Keratinocyte (primary cell): Measurements from ENCODE around the gene TMED3. TPM values are rescaled to one million over a fixed set of nuclear protein-coding genes. Genes with fewer than 3 reads are reported as not detected.
"Not testable (repeated sequence)": the region's sequence is repeated elsewhere in the genome, so short reads cannot be mapped to it uniquely, and the experiment has no call there.

ENCODE experiments used
- DNase-seq: peaks from one replicate; pipeline ENCODE4 v3.0.0-alpha.2; 2011; ENCODE audit warnings: low read depth, missing footprints, low spot score
- FAIRE-seq: peaks from 2 replicates; lab custom pipeline; 2011; peaks lifted over from hg19 to GRCh38; lab: Jason Lieb, UNC
- H2AFZ ChIP-seq: 2 replicates; pipeline ENCODE4 v1.6.0; 2012; ENCODE audit warnings: low read length, control low read depth, inconsistent platforms; ENCODE audit not compliant: control insufficient read depth
- H3K27ac ChIP-seq: 2 replicates; pipeline ENCODE4 v1.5.1; 2011; ENCODE audit warnings: low read length; ENCODE audit not compliant: control insufficient read depth, insufficient read depth
- H3K27me3 ChIP-seq: 3 replicates; pipeline ENCODE4 v1.6.0; 2011; ENCODE audit warnings: low read length; ENCODE audit not compliant: control insufficient read depth, insufficient read depth; ENCODE audit errors: extremely low read depth
- H3K36me3 ChIP-seq, 2 experiments: 2 replicates in 1 of 2; 3 replicates in 1 of 2; pipeline ENCODE4 v1.5.1; 2011; ENCODE audit warnings: low read length in 2 of 2, mild to moderate bottlenecking in 1 of 2; ENCODE audit not compliant: control insufficient read depth in 2 of 2, insufficient read depth in 2 of 2; ENCODE audit errors: extremely low read depth in 1 of 2
- H3K4me1 ChIP-seq: 3 replicates; pipeline ENCODE4 v1.5.1; 2011; ENCODE audit warnings: low read length; ENCODE audit not compliant: control insufficient read depth, insufficient read depth; ENCODE audit errors: extremely low read depth
- H3K4me2 ChIP-seq: 3 replicates; pipeline ENCODE4 v1.6.0; 2011; ENCODE audit warnings: low read depth, low read length; ENCODE audit not compliant: control insufficient read depth, insufficient read depth; ENCODE audit errors: extremely low read depth
- H3K4me3 ChIP-seq, 3 experiments: fragments of 200-600 bp in 1 of 3; sonication (generic) in 1 of 3; 2 replicates in 2 of 3; 3 replicates in 1 of 3; pipeline ENCODE4 v1.5.1; 2011 to 2016; ENCODE audit warnings: low read length in 3 of 3, mild to moderate bottlenecking in 3 of 3, control low read depth in 2 of 3, inconsistent platforms in 1 of 3, low read depth in 1 of 3, mixed read lengths in 1 of 3, mixed run types in 1 of 3, moderate library complexity in 1 of 3; ENCODE audit not compliant: control insufficient read depth in 2 of 3, insufficient read depth in 2 of 3; ENCODE audit errors: extremely low read depth in 1 of 3
- H3K79me2 ChIP-seq: 2 replicates; pipeline ENCODE4 v1.6.0; 2012; ENCODE audit warnings: low read length; ENCODE audit not compliant: control insufficient read depth, insufficient read depth
- H3K9ac ChIP-seq: 3 replicates; pipeline ENCODE4 v1.6.0; 2011; ENCODE audit warnings: low read length; ENCODE audit not compliant: control insufficient read depth, insufficient read depth; ENCODE audit errors: extremely low read depth
- H3K9me1 ChIP-seq: 3 replicates; pipeline ENCODE4 v1.6.0; 2011; ENCODE audit warnings: low read length; ENCODE audit not compliant: control insufficient read depth, insufficient read depth; ENCODE audit errors: extremely low read depth
- H3K9me3 ChIP-seq: 2 replicates; pipeline ENCODE4 v1.5.1; 2012; ENCODE audit warnings: low read depth, low read length; ENCODE audit not compliant: control insufficient read depth
- H4K20me1 ChIP-seq: 3 replicates; pipeline ENCODE4 v1.6.0; 2011; ENCODE audit warnings: low read length; ENCODE audit not compliant: control insufficient read depth, insufficient read depth; ENCODE audit errors: extremely low read depth
- EZH2 ChIP-seq: IDR thresholded peaks from one replicate; pipeline ENCODE4 v1.6.1; 2012; ENCODE audit warnings: inconsistent platforms, mild to moderate bottlenecking, low read length, moderate library complexity
- dilution Hi-C: fragments of 300-500 bp; cut with MboI; formaldehyde crosslinking; loops from one replicate; pipeline ENCODE4 v1.7.0; 2020; ENCODE audit warnings: low sequenced_read_pairs; ENCODE audit not compliant: extremely low pct_ligation_motif_present
- polyA plus RNA-seq, 5 experiments: library from polyadenylated mRNA; depleted of rRNA in 3 of 5; stranded (reverse) in 3 of 5; stranded (forward) in 1 of 5; unstranded in 1 of 5; fragments of >200 nt; gene quantifications; 1 replicate in 1 of 5; 2 replicates in 3 of 5; 3 replicates in 1 of 5; pipeline versions ENCODE4 v1.2.1 to v1.2.3, GENCODE V29; 2011 to 2012; ENCODE audit warnings: missing spikeins in 2 of 5, low read depth in 1 of 5, low replicate concordance in 1 of 5
- TF ChIP-seq, protein P1 (sequence below), 3 experiments: IDR thresholded peaks in 1 of 3; conservative IDR thresholded peaks in 1 of 3; optimal IDR thresholded peaks in 1 of 3; 2 replicates in 2 of 3; 3 replicates in 1 of 3; pipeline versions ENCODE3 to v1.5.1; 2011; ENCODE audit warnings: low read length in 3 of 3, mild to moderate bottlenecking in 3 of 3, moderate library complexity in 2 of 3, control low read depth in 1 of 3, inconsistent platforms in 1 of 3; ENCODE audit not compliant: insufficient read depth in 2 of 3; ENCODE audit errors: extremely low read depth in 1 of 3

TMED3 gene
- polyA plus RNA-seq, 1 donor (not counting 4 experiments of a cell fraction or from before 2014, with no cell fraction given), result 137 TPM

DNA sequence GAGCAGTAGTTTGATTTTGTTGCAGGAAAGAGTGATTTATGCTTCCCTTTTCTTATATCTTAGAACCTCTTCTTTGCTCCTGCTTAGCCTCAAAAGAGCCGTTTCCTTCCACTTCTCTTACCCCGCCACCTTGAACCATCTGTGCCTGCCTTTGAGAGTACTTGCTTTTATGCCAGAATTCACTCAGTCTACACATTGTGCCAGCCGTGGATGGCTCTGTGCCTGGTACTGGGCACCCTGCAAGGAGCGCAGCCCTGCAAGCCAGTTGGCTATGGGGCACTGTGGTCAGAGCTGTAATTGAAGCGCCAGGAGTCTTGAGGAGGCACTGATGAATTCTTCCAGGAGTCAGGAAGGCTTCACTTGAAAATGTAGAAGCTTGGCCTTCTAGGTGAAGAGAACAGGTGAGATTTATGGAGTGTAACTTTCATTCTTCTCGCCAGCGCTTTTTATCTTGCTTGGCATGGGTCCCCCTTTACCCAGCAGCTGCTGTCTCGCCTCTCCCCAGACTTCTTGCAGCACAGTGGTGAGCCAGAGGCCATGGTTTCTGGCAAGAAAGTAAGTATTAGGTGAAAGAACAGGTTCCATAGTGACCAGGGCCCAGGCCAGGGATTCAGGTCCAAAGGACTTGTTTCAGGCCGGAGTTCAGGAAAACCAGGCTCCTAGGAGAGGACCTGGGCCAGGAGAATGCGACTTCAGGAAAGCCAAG, 4.9 kb downstream of the TMED3 start:
- DNase-seq (no peak), FAIRE-seq (no peak)
- Histone ChIP-seq H3K9me1 (no peaks in the 10 kb centered on the region), H2AFZ (no peak overlapping the region), H4K20me1 (no peaks in the 10 kb centered on the region), H3K9ac (no peak overlapping the region), H3K36me3 (peaks cover 27 to 43% of the 10 kb centered on the region in 2 experiments), H3K4me2 (no peak overlapping the region), H3K27me3 (no peaks in the 10 kb centered on the region), H3K79me2 (peaks cover 75% of the 10 kb centered on the region), H3K27ac (no peak overlapping the region), H3K9me3 (no peaks in the 10 kb centered on the region), H3K4me1 (peaks cover 30% of the 10 kb centered on the region), H3K4me3 (no peak overlapping the region)
- no peak for TF ChIP-seq EZH2
- TF ChIP-seq, protein P1, sequence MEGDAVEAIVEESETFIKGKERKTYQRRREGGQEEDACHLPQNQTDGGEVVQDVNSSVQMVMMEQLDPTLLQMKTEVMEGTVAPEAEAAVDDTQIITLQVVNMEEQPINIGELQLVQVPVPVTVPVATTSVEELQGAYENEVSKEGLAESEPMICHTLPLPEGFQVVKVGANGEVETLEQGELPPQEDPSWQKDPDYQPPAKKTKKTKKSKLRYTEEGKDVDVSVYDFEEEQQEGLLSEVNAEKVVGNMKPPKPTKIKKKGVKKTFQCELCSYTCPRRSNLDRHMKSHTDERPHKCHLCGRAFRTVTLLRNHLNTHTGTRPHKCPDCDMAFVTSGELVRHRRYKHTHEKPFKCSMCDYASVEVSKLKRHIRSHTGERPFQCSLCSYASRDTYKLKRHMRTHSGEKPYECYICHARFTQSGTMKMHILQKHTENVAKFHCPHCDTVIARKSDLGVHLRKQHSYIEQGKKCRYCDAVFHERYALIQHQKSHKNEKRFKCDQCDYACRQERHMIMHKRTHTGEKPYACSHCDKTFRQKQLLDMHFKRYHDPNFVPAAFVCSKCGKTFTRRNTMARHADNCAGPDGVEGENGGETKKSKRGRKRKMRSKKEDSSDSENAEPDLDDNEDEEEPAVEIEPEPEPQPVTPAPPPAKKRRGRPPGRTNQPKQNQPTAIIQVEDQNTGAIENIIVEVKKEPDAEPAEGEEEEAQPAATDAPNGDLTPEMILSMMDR (optimal IDR thresholded peaks at IDR 0.05 in 1 of 3, IDR thresholded peaks at IDR 0.05 in 1 of 3, conservative IDR thresholded peaks at IDR 0.05 in 1 of 3; ENCODE audit: extremely low read depth in 1 of 3, insufficient read depth in 2 of 3, low read length in 3 of 3), result no peak
- dilution Hi-C loops, result no loop called here

DNA sequence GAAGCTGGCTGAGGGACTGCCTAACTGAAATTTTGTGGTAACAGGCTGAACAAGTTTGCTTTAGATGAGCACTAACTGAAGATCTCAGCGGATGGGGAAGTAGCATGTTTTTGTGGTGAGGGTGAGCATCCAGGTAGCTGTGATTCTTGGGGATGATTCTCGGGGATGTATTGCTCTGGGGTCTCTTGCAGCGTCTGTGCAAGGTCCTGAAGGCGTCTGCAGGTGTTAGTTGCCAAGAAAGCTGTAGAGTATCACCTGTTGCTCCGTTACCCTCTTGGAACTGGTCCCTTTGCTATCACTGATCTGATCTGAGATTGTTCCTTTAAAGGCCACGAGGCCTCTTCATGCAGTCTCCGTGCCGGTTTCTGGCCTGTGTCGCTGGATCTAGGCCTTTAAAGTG, 6.0 kb downstream of the TMED3 start:
- FAIRE-seq (no peak), DNase-seq (no peak)
- Histone ChIP-seq H3K27me3 (no peaks in the 10 kb centered on the region), H3K4me1 (peaks cover 30% of the 10 kb centered on the region), H4K20me1 (no peaks in the 10 kb centered on the region), H3K36me3 (peaks cover 30 to 47% of the 10 kb centered on the region in 2 experiments), H3K9me3 (no peaks in the 10 kb centered on the region), H3K9ac (no peak overlapping the region), H3K27ac (no peak overlapping the region), H3K4me3 (no peak overlapping the region), H3K79me2 (peaks cover 76% of the 10 kb centered on the region), H3K9me1 (no peaks in the 10 kb centered on the region), H3K4me2 (no peak overlapping the region), H2AFZ (no peak overlapping the region)
- TF ChIP-seq, protein P1 (optimal IDR thresholded peaks at IDR 0.05 in 1 of 3, IDR thresholded peaks at IDR 0.05 in 1 of 3, conservative IDR thresholded peaks at IDR 0.05 in 1 of 3; ENCODE audit: extremely low read depth in 1 of 3, insufficient read depth in 2 of 3, low read length in 3 of 3), result no peak
- no peak for TF ChIP-seq EZH2
- dilution Hi-C loops, result no loop called here

DNA sequence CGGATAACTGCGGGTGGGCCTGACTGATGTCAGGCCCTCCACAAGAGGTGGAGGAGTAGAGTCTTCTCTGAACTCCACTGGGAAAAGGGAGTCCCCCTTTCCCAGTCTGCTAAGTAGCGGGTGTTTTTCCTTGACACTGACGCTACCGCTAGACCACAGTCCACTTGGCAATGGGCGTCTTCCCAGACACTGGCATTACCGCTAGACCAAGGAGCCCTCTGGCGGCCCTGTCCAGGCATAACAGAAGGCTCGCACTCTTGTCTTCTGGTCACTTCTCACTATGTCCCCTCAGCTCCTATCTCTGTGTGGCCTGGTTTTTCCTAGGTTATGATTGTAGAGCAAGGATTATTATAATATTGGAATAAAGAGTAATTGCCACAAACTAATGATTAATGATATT, 9.1 kb downstream of the TMED3 start:
- H3K9ac ChIP-seq, H4K20me1 ChIP-seq, H3K4me2 ChIP-seq, H3K27ac ChIP-seq, H3K4me3 ChIP-seq, H3K4me1 ChIP-seq, dilution Hi-C loops, H2AFZ ChIP-seq, H3K9me3 ChIP-seq, H3K27me3 ChIP-seq, H3K9me1 ChIP-seq, FAIRE-seq, DNase-seq: not testable (repeated sequence)
- H3K79me2 ChIP-seq, result peaks cover 58% of the 10 kb centered on the region
- H3K36me3 ChIP-seq, result peaks cover 39 to 40% of the 10 kb centered on the region in 2 experiments
